ENCODE results near the gene RASA1.
"Not testable (repeated sequence)": the region's sequence is repeated elsewhere in the genome, so short reads cannot be mapped to it uniquely, and the experiment has no call there.

The RASA1 gene

GRCh38 chr5:87287266-87287665, 19.6 kb downstream of the RASA1 start:
- DNase-seq, result not testable (repeated sequence)

GRCh38 chr5:87298692-87299362, 31.1 kb downstream of the RASA1 start:
- no peak for DNase-seq

- DNase-seq, result no peak
Measured at GRCh38 chr5:87300176-87300575, 32.5 kb downstream of the RASA1 start.

GRCh38 chr5:87300744-87301143, 33.1 kb downstream of the RASA1 start:
- peak; percentile 21 for DNase-seq

GRCh38 chr5:87302061-87302460, 34.4 kb downstream of the RASA1 start:
- no peak for DNase-seq

- no peak for DNase-seq
Measured at GRCh38 chr5:87303324-87303723, 35.6 kb downstream of the RASA1 start.

GRCh38 chr5:87306090-87306489, 38.4 kb downstream of the RASA1 start:
- not testable (repeated sequence) for DNase-seq

GRCh38 chr5:87307796-87308423, 40.2 kb downstream of the RASA1 start:
- peak; percentile 70 for DNase-seq

GRCh38 chr5:87311405-87312279, 44.0 kb downstream of the RASA1 start:
- no peak for DNase-seq

GRCh38 chr5:87313216-87313615, 45.5 kb downstream of the RASA1 start:
- DNase-seq, result peak; percentile 66

- DNase-seq, result no peak
Measured at GRCh38 chr5:87319469-87319868, 51.8 kb downstream of the RASA1 start.

- DNase-seq, result no peak
Measured at GRCh38 chr5:87321605-87322004, 53.9 kb downstream of the RASA1 start.

GRCh38 chr5:87322381-87322780, 54.7 kb downstream of the RASA1 start:
- no peak for DNase-seq

GRCh38 chr5:87327998-87328397, 60.3 kb downstream of the RASA1 start:
- no peak for DNase-seq

- DNase-seq, result no peak
Measured at GRCh38 chr5:87329114-87329513, 61.4 kb downstream of the RASA1 start.

- DNase-seq, result no peak
Measured at GRCh38 chr5:87339986-87340385, 72.3 kb downstream of the RASA1 start.

GRCh38 chr5:87340716-87341115, 73.0 kb downstream of the RASA1 start:
- DNase-seq, result no peak

GRCh38 chr5:87347272-87347671, 79.6 kb downstream of the RASA1 start:
- DNase-seq, result no peak

GRCh38 chr5:87347841-87348240, 80.2 kb downstream of the RASA1 start:
- no peak for DNase-seq

- no peak for DNase-seq
Measured at GRCh38 chr5:87354496-87354895, 86.8 kb downstream of the RASA1 start.

- no peak for DNase-seq
Measured at GRCh38 chr5:87359106-87359505, 91.4 kb downstream of the RASA1 start.

- DNase-seq, result no peak
Measured at GRCh38 chr5:87360132-87360531, 92.4 kb downstream of the RASA1 start.

GRCh38 chr5:87361031-87361445, 93.4 kb downstream of the RASA1 start:
- peak; percentile 16 for DNase-seq
